ENCODE data around the gene CHKB.

CHKB gene

DNA sequence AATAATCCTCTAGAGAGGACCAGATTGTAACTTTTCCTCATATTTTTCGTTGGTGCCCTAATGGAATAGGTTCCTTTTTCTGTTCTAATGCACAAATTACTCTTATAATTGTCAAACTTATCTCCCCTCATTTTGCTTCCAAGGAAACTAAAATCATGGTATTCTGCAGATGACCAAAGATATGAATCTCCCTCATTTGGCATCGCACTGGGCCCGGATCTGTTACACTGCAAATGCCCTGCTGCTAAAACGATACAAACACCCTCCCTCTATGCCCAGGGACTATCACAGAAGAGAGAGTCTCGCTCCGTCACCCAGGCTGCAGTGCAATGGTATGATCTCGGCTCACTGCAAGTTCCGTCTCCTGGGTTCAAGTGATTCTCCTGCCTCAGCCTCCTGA lies 29.3 kb downstream of the CHKB start:
- TF ChIP-seq, protein P1, sequence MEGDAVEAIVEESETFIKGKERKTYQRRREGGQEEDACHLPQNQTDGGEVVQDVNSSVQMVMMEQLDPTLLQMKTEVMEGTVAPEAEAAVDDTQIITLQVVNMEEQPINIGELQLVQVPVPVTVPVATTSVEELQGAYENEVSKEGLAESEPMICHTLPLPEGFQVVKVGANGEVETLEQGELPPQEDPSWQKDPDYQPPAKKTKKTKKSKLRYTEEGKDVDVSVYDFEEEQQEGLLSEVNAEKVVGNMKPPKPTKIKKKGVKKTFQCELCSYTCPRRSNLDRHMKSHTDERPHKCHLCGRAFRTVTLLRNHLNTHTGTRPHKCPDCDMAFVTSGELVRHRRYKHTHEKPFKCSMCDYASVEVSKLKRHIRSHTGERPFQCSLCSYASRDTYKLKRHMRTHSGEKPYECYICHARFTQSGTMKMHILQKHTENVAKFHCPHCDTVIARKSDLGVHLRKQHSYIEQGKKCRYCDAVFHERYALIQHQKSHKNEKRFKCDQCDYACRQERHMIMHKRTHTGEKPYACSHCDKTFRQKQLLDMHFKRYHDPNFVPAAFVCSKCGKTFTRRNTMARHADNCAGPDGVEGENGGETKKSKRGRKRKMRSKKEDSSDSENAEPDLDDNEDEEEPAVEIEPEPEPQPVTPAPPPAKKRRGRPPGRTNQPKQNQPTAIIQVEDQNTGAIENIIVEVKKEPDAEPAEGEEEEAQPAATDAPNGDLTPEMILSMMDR (IDR thresholded peaks at IDR 0.05; ENCODE audit: insufficient read depth, low read length, poor library complexity, severe bottlenecking): no peak
- no peak for TF ChIP-seq EZH2phosphoT487 (conservative IDR thresholded peaks at IDR 0.05; ENCODE audit: low read length)
- Histone ChIP-seq H3K9ac (ENCODE audit: low read length) (no peak overlapping the region), H3K27ac (ENCODE audit: low read depth, low read length) (no peak overlapping the region), H3K27me3 (ENCODE audit: low read length) (no peaks in the 10 kb centered on the region), H2AFZ (ENCODE audit: low read depth, low read length, severe bottlenecking) (no peak overlapping the region), H3F3A (ENCODE audit: insufficient read depth) (no peaks in the 10 kb centered on the region), H3K9me3 (ENCODE audit: insufficient read depth, low read length) (no peaks in the 10 kb centered on the region), H3K9me2 (replicated peaks; ENCODE audit: insufficient read depth, low read length) (no peaks in the 10 kb centered on the region), H3K36me3 (ENCODE audit: low read length) (no peaks in the 10 kb centered on the region), H4K20me1 (ENCODE audit: low read depth, low read length) (no peaks in the 10 kb centered on the region), H3K4me3 (ENCODE audit: insufficient read depth, low read length, poor library complexity, severe bottlenecking) (no peak overlapping the region), H3K4me2 (ENCODE audit: low read depth, low read length, poor library complexity, severe bottlenecking) (no peak overlapping the region), H3K79me2 (ENCODE audit: insufficient read depth, low read length) (no peaks in the 10 kb centered on the region)

DNA sequence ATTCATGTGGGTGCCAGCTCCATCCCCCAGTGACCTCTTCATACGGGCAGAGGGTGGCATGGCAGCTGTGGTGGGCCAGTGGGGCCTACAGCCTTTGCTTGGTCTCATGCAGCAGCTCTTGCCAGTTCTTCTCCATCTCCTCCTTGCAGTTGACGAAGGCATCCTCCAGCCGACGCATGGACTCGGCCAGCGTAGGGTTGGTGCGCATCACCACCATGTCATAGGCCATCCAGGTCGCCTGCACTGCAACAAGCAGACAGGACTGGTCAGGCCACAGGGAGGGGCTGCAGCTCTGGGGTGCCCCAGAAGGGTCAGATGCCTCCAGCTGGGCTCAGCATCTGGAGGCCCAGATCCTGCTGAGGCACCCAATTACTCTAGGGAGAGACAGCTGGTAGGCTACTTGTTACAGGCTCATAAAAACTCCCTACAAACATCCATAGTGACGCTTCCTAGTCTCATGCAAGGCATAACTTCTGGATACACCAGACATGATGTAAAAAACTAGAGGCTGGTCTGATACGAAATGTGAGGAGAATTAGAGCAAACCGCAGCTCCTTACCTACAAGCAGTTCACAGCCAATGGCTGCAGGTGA lies 31.4 kb downstream of the CHKB start:
- no peaks in the 10 kb centered on the region for H3K36me3 ChIP-seq (ENCODE audit: low read length)
- no peaks in the 10 kb centered on the region for H3K27me3 ChIP-seq (ENCODE audit: low read length)
- TF ChIP-seq EZH2phosphoT487 (conservative IDR thresholded peaks at IDR 0.05; ENCODE audit: low read length): no peak
- TF ChIP-seq, protein P1 (IDR thresholded peaks at IDR 0.05; ENCODE audit: insufficient read depth, low read length, poor library complexity, severe bottlenecking): no peak

DNA sequence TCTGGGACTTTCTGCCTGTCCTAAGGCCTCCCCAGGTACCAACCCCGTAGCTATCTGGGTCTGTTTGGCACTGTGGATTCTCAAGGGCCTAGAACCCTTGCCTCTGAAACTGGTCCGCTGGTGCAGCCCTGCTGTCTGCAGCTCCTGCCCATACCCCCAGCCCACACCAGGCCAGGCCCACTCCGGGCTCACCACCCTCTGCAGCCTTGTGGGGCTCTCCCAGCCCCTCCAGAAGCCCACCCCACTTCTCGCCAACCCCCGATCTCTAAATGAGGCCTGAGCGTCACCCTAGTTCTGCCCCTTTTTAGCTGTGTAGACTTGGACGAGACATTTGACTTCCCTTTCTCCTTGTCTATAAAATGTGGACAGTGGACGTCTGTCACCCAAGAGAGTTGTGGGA lies 32.3 kb downstream of the CHKB start:
- Histone ChIP-seq H3K36me3 (ENCODE audit: low read length) (no peaks in the 10 kb centered on the region), H3F3A (ENCODE audit: insufficient read depth) (no peaks in the 10 kb centered on the region; the same call in 1 of the 2 replicates)

More for the DNA sequence above, 31.4 kb downstream of the CHKB start:
- Histone ChIP-seq H3K9me3 (ENCODE audit: insufficient read depth, low read length) (no peaks in the 10 kb centered on the region), H3K79me2 (ENCODE audit: insufficient read depth, low read length) (no peaks in the 10 kb centered on the region), H2AFZ (ENCODE audit: low read depth, low read length, severe bottlenecking) (no peak overlapping the region), H3F3A (ENCODE audit: insufficient read depth) (no peaks in the 10 kb centered on the region), H3K4me3 (ENCODE audit: insufficient read depth, low read length, poor library complexity, severe bottlenecking) (no peak overlapping the region), H3K9ac (ENCODE audit: low read length) (no peak overlapping the region), H3K27ac (ENCODE audit: low read depth, low read length) (no peak overlapping the region), H3K4me2 (ENCODE audit: low read depth, low read length, poor library complexity, severe bottlenecking) (no peak overlapping the region), H4K20me1 (ENCODE audit: low read depth, low read length) (no peaks in the 10 kb centered on the region), H3K9me2 (replicated peaks; ENCODE audit: insufficient read depth, low read length) (no peaks in the 10 kb centered on the region)

More for the DNA sequence above, 32.3 kb downstream of the CHKB start:
- no peak overlapping the region for H3K4me2 ChIP-seq (ENCODE audit: low read depth, low read length, poor library complexity, severe bottlenecking)
- H3K79me2 ChIP-seq (ENCODE audit: insufficient read depth, low read length): no peaks in the 10 kb centered on the region
- H3K9me2 ChIP-seq (replicated peaks; ENCODE audit: insufficient read depth, low read length): no peaks in the 10 kb centered on the region
- no peaks in the 10 kb centered on the region for H3K9me3 ChIP-seq (ENCODE audit: insufficient read depth, low read length)
- H4K20me1 ChIP-seq (ENCODE audit: low read depth, low read length): no peaks in the 10 kb centered on the region
- no peak overlapping the region for H3K4me3 ChIP-seq (ENCODE audit: insufficient read depth, low read length, poor library complexity, severe bottlenecking)
- TF ChIP-seq, protein P1 (IDR thresholded peaks at IDR 0.05; ENCODE audit: insufficient read depth, low read length, poor library complexity, severe bottlenecking): no peak
- no peak for TF ChIP-seq EZH2phosphoT487 (conservative IDR thresholded peaks at IDR 0.05; ENCODE audit: low read length)
- no peak overlapping the region for H3K9ac ChIP-seq (ENCODE audit: low read length)
- no peak overlapping the region for H2AFZ ChIP-seq (ENCODE audit: low read depth, low read length, severe bottlenecking)
- H3K27me3 ChIP-seq (ENCODE audit: low read length): no peaks in the 10 kb centered on the region
- H3K27ac ChIP-seq (ENCODE audit: low read depth, low read length): no peak overlapping the region

All from SU-DHL-6 (cell line).